ENCODE data around the gene PSME2. TPM values are rescaled to one million over a fixed set of nuclear protein-coding genes. Genes with fewer than 3 reads are reported as not detected.
A peak's percentile ranks its signal among the peaks of the same experiment; 100 is the strongest.

Gene PSME2
- total RNA-seq, 2 experiments from 2014 or later: 81.7 to 83.2 TPM

GRCh38 chr14:24165785-24166184 is 19.4 kb upstream of the PSME2 start:
- peak overlapping the region; percentile 76 for H3K27ac Mint-ChIP-seq
- no peak for DNase-seq
- Histone ChIP-seq H3K9me3 (ENCODE audit: control insufficient read depth in 1 of 2, insufficient read depth in 1 of 2, low read length in 2 of 2) (no peaks in the 10 kb centered on the region), H3K27me3 (ENCODE audit: control insufficient read depth in 1 of 2, insufficient read depth in 2 of 2, low read length in 2 of 2) (no peaks in the 10 kb centered on the region), H3K4me1 (ENCODE audit: insufficient read depth, low read length) (peaks cover 45% of the 10 kb centered on the region), H3K27ac (ENCODE audit: low read depth in 1 of 2, low read length in 2 of 2) (no peak overlapping the region), H3K4me3 (ENCODE audit: low read length) (no peak overlapping the region), H3K36me3 (ENCODE audit: insufficient read depth, low read length) (peaks cover 65% of the 10 kb centered on the region)
- peaks cover 80% of the 10 kb centered on the region for H3K36me3 Mint-ChIP-seq (ENCODE audit: low read depth)
- TF ChIP-seq CTCF (IDR thresholded peaks at IDR 0.05): no peak
- H3K27me3 Mint-ChIP-seq: no peaks in the 10 kb centered on the region
- H3K4me3 Mint-ChIP-seq: peak overlapping the region; percentile 95
- peaks cover 64% of the 10 kb centered on the region for H3K4me1 Mint-ChIP-seq (ENCODE audit: low read depth)
- ChIA-PET POLR2A (interaction anchor here (0.8 to 2.6 kb wide), 6 partner anchors 19 to 51 kb away, joined by 3 to 11 read pairs (median 5); partner anchors contain the start of genes DCAF11, EMC9, IPO4 and NRL), CTCF (no interaction called here)
- intact Hi-C loops (cut with DNase I, micrococcal nuclease): loop anchor here in 1 of 2 experiments (2.0 kb wide), 1 partner anchor 21 kb away; no protein-coding TSS in a partner anchor
- ATAC-seq (ENCODE audit: poor library complexity): no peak
- H3K9me3 Mint-ChIP-seq: no peaks in the 10 kb centered on the region

GRCh38 chr14:24164518-24164991 is 18.1 kb upstream of the PSME2 start:
- Histone ChIP-seq H3K36me3 (ENCODE audit: insufficient read depth, low read length) (peaks cover 73% of the 10 kb centered on the region), H3K27ac (ENCODE audit: low read depth in 1 of 2, low read length in 2 of 2) (no peak overlapping the region), H3K27me3 (ENCODE audit: control insufficient read depth in 1 of 2, insufficient read depth in 2 of 2, low read length in 2 of 2) (no peaks in the 10 kb centered on the region), H3K4me3 (ENCODE audit: low read length) (no peak overlapping the region), H3K4me1 (ENCODE audit: insufficient read depth, low read length) (peaks cover 52% of the 10 kb centered on the region), H3K9me3 (ENCODE audit: control insufficient read depth in 1 of 2, insufficient read depth in 1 of 2, low read length in 2 of 2) (no peaks in the 10 kb centered on the region)
- no peaks in the 10 kb centered on the region for H3K27me3 Mint-ChIP-seq
- H3K27ac Mint-ChIP-seq: peak overlapping the region; percentile 98
- DNase-seq (no peak), ATAC-seq (ENCODE audit: poor library complexity) (no peak)
- peaks cover 89% of the 10 kb centered on the region for H3K36me3 Mint-ChIP-seq (ENCODE audit: low read depth)
- H3K4me3 Mint-ChIP-seq: peak overlapping the region; percentile 95
- H3K9me3 Mint-ChIP-seq: no peaks in the 10 kb centered on the region
- no peak for TF ChIP-seq CTCF (IDR thresholded peaks at IDR 0.05)
- POLR2A ChIA-PET: interaction anchor here (0.9 to 2.6 kb wide), 7 partner anchors 18 to 56 kb away, joined by 3 to 11 read pairs (median 5); partner anchors contain the start of genes DCAF11, EMC9, IPO4 and NRL
- intact Hi-C loops (cut with DNase I, micrococcal nuclease): loop anchor here in 1 of 2 experiments (2.0 to 5.0 kb wide), 2 partner anchors 22 to 152 kb away; no protein-coding TSS in a partner anchor
- peaks cover 70% of the 10 kb centered on the region for H3K4me1 Mint-ChIP-seq (ENCODE audit: low read depth)
- CTCF ChIA-PET: no interaction called here

GRCh38 chr14:24162093-24162492 is 15.7 kb upstream of the PSME2 start:
- ATAC-seq (ENCODE audit: poor library complexity) (no peak), DNase-seq (no peak)
- ChIA-PET POLR2A (interaction anchor here (1.0 to 5.0 kb wide), 27 partner anchors 9 to 269 kb away, joined by 3 to 154 read pairs (median 14); partner anchors contain the start of genes CHMP4A, CIDEB, DCAF11 and EMC9), CTCF (interaction anchor here (1.1 to 3.1 kb wide), 10 partner anchors 9 to 55 kb away, joined by 3 to 33 read pairs (median 16); partner anchors contain the start of genes CHMP4A, DCAF11, IPO4 and NRL)
- no peak for TF ChIP-seq CTCF (IDR thresholded peaks at IDR 0.05)
- peak overlapping the region; percentile 98 for H3K27ac Mint-ChIP-seq
- H3K4me3 ChIP-seq (ENCODE audit: low read length): peak overlapping the region; percentile 95
- H3K36me3 ChIP-seq (ENCODE audit: insufficient read depth, low read length): peaks cover 76% of the 10 kb centered on the region
- peak overlapping the region; percentile 95 for H3K4me3 Mint-ChIP-seq
- H3K27ac ChIP-seq (ENCODE audit: low read depth in 1 of 2, low read length in 2 of 2): peak overlapping the region; percentile 97 to 98
- intact Hi-C loops (cut with DNase I, micrococcal nuclease): loop anchor here in 1 of 2 experiments (5.0 kb wide), 1 partner anchor 150 kb away; no protein-coding TSS in a partner anchor
- peaks cover 57% of the 10 kb centered on the region for H3K4me1 Mint-ChIP-seq (ENCODE audit: low read depth)
- H3K27me3 Mint-ChIP-seq: no peaks in the 10 kb centered on the region
- H3K36me3 Mint-ChIP-seq (ENCODE audit: low read depth): peaks cover 90% of the 10 kb centered on the region
- H3K27me3 ChIP-seq (ENCODE audit: control insufficient read depth in 1 of 2, insufficient read depth in 2 of 2, low read length in 2 of 2): no peaks in the 10 kb centered on the region
- peaks cover 52% of the 10 kb centered on the region for H3K4me1 ChIP-seq (ENCODE audit: insufficient read depth, low read length)
- H3K9me3 ChIP-seq (ENCODE audit: control insufficient read depth in 1 of 2, insufficient read depth in 1 of 2, low read length in 2 of 2): no peaks in the 10 kb centered on the region
- H3K9me3 Mint-ChIP-seq: no peaks in the 10 kb centered on the region

Data from CD4-positive, alpha-beta T cell (primary cell).